ENCODE results near the gene MACROD2. TPM values are rescaled to one million over a fixed set of nuclear protein-coding genes. Genes with fewer than 3 reads are reported as not detected.

Gene MACROD2
- total RNA-seq, 1 experiment from 2014 or later: 3.1 TPM

- Mint-ChIP-seq H3K36me3 (ENCODE audit: insufficient read depth, unreplicated experiment) (no peaks in the 10 kb centered on the region), H3K4me3 (ENCODE audit: unreplicated experiment) (no peak overlapping the region), H3K9me3 (ENCODE audit: unreplicated experiment) (peaks cover 8% of the 10 kb centered on the region), H3K4me1 (ENCODE audit: insufficient read depth, unreplicated experiment) (no peaks in the 10 kb centered on the region), H3K27me3 (ENCODE audit: insufficient read depth, unreplicated experiment) (no peaks in the 10 kb centered on the region), H3K27ac (ENCODE audit: low read depth, unreplicated experiment) (no peak overlapping the region)
- no peak for DNase-seq (ENCODE audit: unreplicated experiment)
- BruUV-seq (replicated peaks): no TSS peak
- no peak for TF ChIP-seq CTCF (IDR thresholded peaks at IDR 0.05; ENCODE audit: unreplicated experiment)
- intact Hi-C loops (cut with micrococcal nuclease): no loop called here
- POLR2A ChIA-PET: no interaction called here
- CTCF ChIA-PET: interaction anchor here (0.9 kb wide), 1 partner anchor 69 kb away, joined by 4 read pairs; no protein-coding TSS in a partner anchor
Measured at GRCh38 chr20:15422966-15423365, 1427.7 kb downstream of the MACROD2 start.

GRCh38 chr20:15439551-15439950 lies 1444.2 kb downstream of the MACROD2 start:
- Mint-ChIP-seq H3K36me3 (ENCODE audit: insufficient read depth, unreplicated experiment) (no peaks in the 10 kb centered on the region), H3K9me3 (ENCODE audit: unreplicated experiment) (peaks cover 10% of the 10 kb centered on the region), H3K27ac (ENCODE audit: low read depth, unreplicated experiment) (no peak overlapping the region), H3K4me3 (ENCODE audit: unreplicated experiment) (no peak overlapping the region), H3K4me1 (ENCODE audit: insufficient read depth, unreplicated experiment) (no peaks in the 10 kb centered on the region), H3K27me3 (ENCODE audit: insufficient read depth, unreplicated experiment) (no peaks in the 10 kb centered on the region)
- intact Hi-C loops (cut with micrococcal nuclease): no loop called here
- POLR2A ChIA-PET: interaction anchor here (0.7 kb wide), 1 partner anchor 758 kb away, joined by 3 read pairs; no protein-coding TSS in a partner anchor
- TF ChIP-seq CTCF (IDR thresholded peaks at IDR 0.05; ENCODE audit: unreplicated experiment): no peak
- no TSS peak for BruUV-seq (replicated peaks)
- DNase-seq (ENCODE audit: unreplicated experiment): no peak
- CTCF ChIA-PET: no interaction called here

- no peak for TF ChIP-seq CTCF (IDR thresholded peaks at IDR 0.05; ENCODE audit: unreplicated experiment)
- no peak overlapping the region for H3K4me3 Mint-ChIP-seq (ENCODE audit: unreplicated experiment)
- H3K9me3 Mint-ChIP-seq (ENCODE audit: unreplicated experiment): peaks cover 9% of the 10 kb centered on the region
- ChIA-PET CTCF (no interaction called here), POLR2A (no interaction called here)
- no TSS peak for BruUV-seq (replicated peaks)
- H3K4me1 Mint-ChIP-seq (ENCODE audit: insufficient read depth, unreplicated experiment): no peaks in the 10 kb centered on the region
- DNase-seq (ENCODE audit: unreplicated experiment): no peak
- H3K27ac Mint-ChIP-seq (ENCODE audit: low read depth, unreplicated experiment): no peak overlapping the region
- H3K27me3 Mint-ChIP-seq (ENCODE audit: insufficient read depth, unreplicated experiment): no peaks in the 10 kb centered on the region
- intact Hi-C loops (cut with micrococcal nuclease): no loop called here
- no peaks in the 10 kb centered on the region for H3K36me3 Mint-ChIP-seq (ENCODE audit: insufficient read depth, unreplicated experiment)
Measured at GRCh38 chr20:15440049-15440820, 1444.9 kb downstream of the MACROD2 start.

- H3K36me3 Mint-ChIP-seq (ENCODE audit: insufficient read depth, unreplicated experiment): no peaks in the 10 kb centered on the region
- no peak overlapping the region for H3K4me3 Mint-ChIP-seq (ENCODE audit: unreplicated experiment)
- no peak overlapping the region for H3K27ac Mint-ChIP-seq (ENCODE audit: low read depth, unreplicated experiment)
- no peak for TF ChIP-seq CTCF (IDR thresholded peaks at IDR 0.05; ENCODE audit: unreplicated experiment)
- peaks cover 13% of the 10 kb centered on the region for H3K4me1 Mint-ChIP-seq (ENCODE audit: insufficient read depth, unreplicated experiment)
- no peak for DNase-seq (ENCODE audit: unreplicated experiment)
- CTCF ChIA-PET: no interaction called here
- POLR2A ChIA-PET: interaction anchor here (0.6 to 1.5 kb wide), 2 partner anchors 8 to 446 kb away, joined by 3 to 4 read pairs; no protein-coding TSS in a partner anchor
- intact Hi-C loops (cut with micrococcal nuclease): no loop called here
- BruUV-seq (replicated peaks): no TSS peak
- no peaks in the 10 kb centered on the region for H3K27me3 Mint-ChIP-seq (ENCODE audit: insufficient read depth, unreplicated experiment)
- no peaks in the 10 kb centered on the region for H3K9me3 Mint-ChIP-seq (ENCODE audit: unreplicated experiment)
Measured at GRCh38 chr20:15445056-15445840, 1449.9 kb downstream of the MACROD2 start.

Data from MCF 10A (cell line).